ENCODE results near the gene KIAA1191. TPM values are rescaled to one million over a fixed set of nuclear protein-coding genes. Genes with fewer than 3 reads are reported as not detected.

The KIAA1191 gene
- total RNA-seq, 2 donors from 2014 or later, result 135 to 172 TPM

- no peaks in the 10 kb centered on the region for H3K9me3 ChIP-seq (ENCODE audit: control insufficient read depth, low read length)
- Mint-ChIP-seq H3K9me3 (no peaks in the 10 kb centered on the region), H3K4me1 (peaks cover 12% of the 10 kb centered on the region), H3K27me3 (ENCODE audit: insufficient read depth) (no peaks in the 10 kb centered on the region), H3K4me3 (no peak overlapping the region), H3K27ac (no peak overlapping the region), H3K36me3 (ENCODE audit: low read depth) (peaks cover 18% of the 10 kb centered on the region)
- DNase-seq, result no peak
- WGBS, 2 experiments (ENCODE audit: insufficient coverage in 1 of 2, insufficient read length in 1 of 2), result 88 to 92% methylated on average over 2 to 4 of the region's 4 CpGs
- no peak for TF ChIP-seq CTCF (conservative IDR thresholded peaks at IDR 0.05)
- H3K36me3 ChIP-seq (ENCODE audit: control insufficient read depth, insufficient read depth, low read length), result peaks cover 40% of the 10 kb centered on the region
- H3K9ac ChIP-seq (ENCODE audit: extremely low read depth, low read length, poor library complexity, severe bottlenecking), result no peak overlapping the region
- H3K27me3 ChIP-seq (ENCODE audit: control insufficient read depth, insufficient read depth, low read length, poor library complexity, severe bottlenecking), result no peaks in the 10 kb centered on the region
- H3K27ac ChIP-seq (ENCODE audit: low read depth, low read length), result no peak overlapping the region
- peaks cover 6% of the 10 kb centered on the region for H3K4me1 ChIP-seq (ENCODE audit: control insufficient read depth, insufficient read depth, low read length)
- H3K4me3 ChIP-seq (ENCODE audit: low read length), result no peak overlapping the region
Observed at GRCh38 chr5:176391999-176392398, 30.4 kb upstream of the KIAA1191 start.

GRCh38 chr5:176391479-176391878 lies 29.9 kb upstream of the KIAA1191 start:
- Histone ChIP-seq H3K9me3 (ENCODE audit: control insufficient read depth, low read length) (no peaks in the 10 kb centered on the region), H3K9ac (ENCODE audit: extremely low read depth, low read length, poor library complexity, severe bottlenecking) (no peak overlapping the region), H3K4me3 (ENCODE audit: low read length) (no peak overlapping the region), H3K27ac (ENCODE audit: low read depth, low read length) (no peak overlapping the region), H3K36me3 (ENCODE audit: control insufficient read depth, insufficient read depth, low read length) (peaks cover 44% of the 10 kb centered on the region), H3K27me3 (ENCODE audit: control insufficient read depth, insufficient read depth, low read length, poor library complexity, severe bottlenecking) (no peaks in the 10 kb centered on the region), H3K4me1 (ENCODE audit: control insufficient read depth, insufficient read depth, low read length) (peaks cover 6% of the 10 kb centered on the region)
- WGBS, 2 experiments (ENCODE audit: insufficient coverage in 1 of 2, insufficient read length in 1 of 2), result 97 to 100% methylated on average over 4 of the region's 4 CpGs
- H3K36me3 Mint-ChIP-seq (ENCODE audit: low read depth), result peaks cover 18% of the 10 kb centered on the region
- no peak overlapping the region for H3K4me3 Mint-ChIP-seq
- H3K27ac Mint-ChIP-seq, result no peak overlapping the region
- H3K27me3 Mint-ChIP-seq (ENCODE audit: insufficient read depth), result no peaks in the 10 kb centered on the region
- TF ChIP-seq CTCF (conservative IDR thresholded peaks at IDR 0.05), result peak; percentile 43
- no peak for DNase-seq
- peaks cover 12% of the 10 kb centered on the region for H3K4me1 Mint-ChIP-seq
- no peaks in the 10 kb centered on the region for H3K9me3 Mint-ChIP-seq

- Mint-ChIP-seq H3K27me3 (ENCODE audit: insufficient read depth) (no peaks in the 10 kb centered on the region), H3K36me3 (ENCODE audit: low read depth) (peaks cover 27% of the 10 kb centered on the region), H3K4me3 (peak overlapping the region; percentile 87), H3K27ac (peak overlapping the region; percentile 100), H3K9me3 (no peaks in the 10 kb centered on the region), H3K4me1 (peaks cover 12% of the 10 kb centered on the region)
- peaks cover 58% of the 10 kb centered on the region for H3K36me3 ChIP-seq (ENCODE audit: control insufficient read depth, insufficient read depth, low read length)
- no peaks in the 10 kb centered on the region for H3K27me3 ChIP-seq (ENCODE audit: control insufficient read depth, insufficient read depth, low read length, poor library complexity, severe bottlenecking)
- 24 to 31% methylated on average over 17 to 41 of the region's 41 CpGs for WGBS, 2 experiments (ENCODE audit: insufficient coverage in 1 of 2, insufficient read length in 1 of 2)
- no peaks in the 10 kb centered on the region for H3K9me3 ChIP-seq (ENCODE audit: control insufficient read depth, low read length)
- peaks cover 6% of the 10 kb centered on the region for H3K4me1 ChIP-seq (ENCODE audit: control insufficient read depth, insufficient read depth, low read length)
- no peak for TF ChIP-seq CTCF (conservative IDR thresholded peaks at IDR 0.05)
- DNase-seq, result no peak
- H3K27ac ChIP-seq (ENCODE audit: low read depth, low read length), result peak overlapping the region; percentile 92
- H3K4me3 ChIP-seq (ENCODE audit: low read length), result peak overlapping the region; percentile 99
- H3K9ac ChIP-seq (ENCODE audit: extremely low read depth, low read length, poor library complexity, severe bottlenecking), result peak overlapping the region; percentile 91
Observed at GRCh38 chr5:176389135-176390123, 27.9 kb upstream of the KIAA1191 start.

Data from endodermal cell (in vitro differentiated cells).